Measurements from ENCODE around the gene SDK1.

SDK1 gene

GRCh38 chr7:4174451-4174850 lies 873.4 kb downstream of the SDK1 start:
- DNase-seq (ENCODE audit: low spot score) = no peak
- no peak for TF ChIP-seq CTCF (IDR thresholded peaks at IDR 0.05; ENCODE audit: extremely low read depth, missing control alignments)

- TF ChIP-seq CTCF (IDR thresholded peaks at IDR 0.05; ENCODE audit: extremely low read depth, missing control alignments) = no peak
- no peak for DNase-seq (ENCODE audit: low spot score)
Observed at GRCh38 chr7:4174884-4175283, 873.8 kb downstream of the SDK1 start.

GRCh38 chr7:4175346-4175973 lies 874.4 kb downstream of the SDK1 start:
- no peak for DNase-seq (ENCODE audit: low spot score)
- no peak for TF ChIP-seq CTCF (IDR thresholded peaks at IDR 0.05; ENCODE audit: extremely low read depth, missing control alignments)

GRCh38 chr7:4177001-4177400 lies 875.9 kb downstream of the SDK1 start:
- no peak for DNase-seq (ENCODE audit: low spot score)
- no peak for TF ChIP-seq CTCF (IDR thresholded peaks at IDR 0.05; ENCODE audit: extremely low read depth, missing control alignments)

GRCh38 chr7:4178416-4178815 lies 877.4 kb downstream of the SDK1 start:
- no peak for TF ChIP-seq CTCF (IDR thresholded peaks at IDR 0.05; ENCODE audit: extremely low read depth, missing control alignments)
- DNase-seq (ENCODE audit: low spot score) = no peak

- TF ChIP-seq CTCF (IDR thresholded peaks at IDR 0.05; ENCODE audit: extremely low read depth, missing control alignments) = no peak
- no peak for DNase-seq (ENCODE audit: low spot score)
Observed at GRCh38 chr7:4178916-4179687, 878.0 kb downstream of the SDK1 start.

GRCh38 chr7:4179688-4180380 lies 878.8 kb downstream of the SDK1 start:
- no peak for DNase-seq (ENCODE audit: low spot score)
- no peak for TF ChIP-seq CTCF (IDR thresholded peaks at IDR 0.05; ENCODE audit: extremely low read depth, missing control alignments)

All from GM20000 (cell line).